HG03558 (cell line): ENCODE results near the gene SLC16A10.
"Not testable (repeated sequence)": the region's sequence is repeated elsewhere in the genome, so short reads cannot be mapped to it uniquely, and the experiment has no call there.

Source experiments
- ATAC-seq: cut with Tn5 transposase; IDR thresholded peaks from one replicate; pipeline ENCODE4 v1.9.1; 2021; ENCODE audit warnings: moderate number of reproducible peaks; ENCODE audit not compliant: unreplicated experiment; ENCODE audit errors: extremely low read depth

The SLC16A10 gene

GRCh38 chr6:111177131-111177530 lies 89.8 kb downstream of the SLC16A10 start:
- no peak for ATAC-seq

GRCh38 chr6:111183702-111184517 lies 96.6 kb downstream of the SLC16A10 start:
- no peak for ATAC-seq

- ATAC-seq: no peak
Observed at GRCh38 chr6:111184827-111185532, 97.7 kb downstream of the SLC16A10 start.

- no peak for ATAC-seq
Observed at GRCh38 chr6:111185954-111186353, 98.7 kb downstream of the SLC16A10 start.

GRCh38 chr6:111187874-111188273 lies 100.6 kb downstream of the SLC16A10 start:
- ATAC-seq: no peak

- not testable (repeated sequence) for ATAC-seq
Observed at GRCh38 chr6:111189666-111190210, 102.4 kb downstream of the SLC16A10 start.

- no peak for ATAC-seq
Observed at GRCh38 chr6:111190637-111191036, 103.3 kb downstream of the SLC16A10 start.

GRCh38 chr6:111191136-111191535 lies 103.8 kb downstream of the SLC16A10 start:
- ATAC-seq: not testable (repeated sequence)

GRCh38 chr6:111192911-111193555 lies 105.7 kb downstream of the SLC16A10 start:
- no peak for ATAC-seq

GRCh38 chr6:111195656-111196055 lies 108.4 kb downstream of the SLC16A10 start:
- ATAC-seq: no peak

- no peak for ATAC-seq
Observed at GRCh38 chr6:111198841-111199240, 111.5 kb downstream of the SLC16A10 start.

GRCh38 chr6:111199935-111200334 lies 112.6 kb downstream of the SLC16A10 start:
- ATAC-seq: no peak

GRCh38 chr6:111200350-111201243 lies 113.3 kb downstream of the SLC16A10 start:
- no peak for ATAC-seq

GRCh38 chr6:111201244-111201554 lies 113.9 kb downstream of the SLC16A10 start:
- no peak for ATAC-seq

- no peak for ATAC-seq
Observed at GRCh38 chr6:111201764-111202163, 114.5 kb downstream of the SLC16A10 start.

- ATAC-seq: not testable (repeated sequence)
Observed at GRCh38 chr6:111203539-111203938, 116.2 kb downstream of the SLC16A10 start.

- ATAC-seq: no peak
Observed at GRCh38 chr6:111204305-111204704, 117.0 kb downstream of the SLC16A10 start.

GRCh38 chr6:111204881-111205280 lies 117.6 kb downstream of the SLC16A10 start:
- ATAC-seq: no peak

GRCh38 chr6:111205502-111205901 lies 118.2 kb downstream of the SLC16A10 start:
- no peak for ATAC-seq
